ENCODE data around the gene BBS2.
A peak's percentile ranks its signal among the peaks of the same experiment; 100 is the strongest.

BBS2 gene

DNA sequence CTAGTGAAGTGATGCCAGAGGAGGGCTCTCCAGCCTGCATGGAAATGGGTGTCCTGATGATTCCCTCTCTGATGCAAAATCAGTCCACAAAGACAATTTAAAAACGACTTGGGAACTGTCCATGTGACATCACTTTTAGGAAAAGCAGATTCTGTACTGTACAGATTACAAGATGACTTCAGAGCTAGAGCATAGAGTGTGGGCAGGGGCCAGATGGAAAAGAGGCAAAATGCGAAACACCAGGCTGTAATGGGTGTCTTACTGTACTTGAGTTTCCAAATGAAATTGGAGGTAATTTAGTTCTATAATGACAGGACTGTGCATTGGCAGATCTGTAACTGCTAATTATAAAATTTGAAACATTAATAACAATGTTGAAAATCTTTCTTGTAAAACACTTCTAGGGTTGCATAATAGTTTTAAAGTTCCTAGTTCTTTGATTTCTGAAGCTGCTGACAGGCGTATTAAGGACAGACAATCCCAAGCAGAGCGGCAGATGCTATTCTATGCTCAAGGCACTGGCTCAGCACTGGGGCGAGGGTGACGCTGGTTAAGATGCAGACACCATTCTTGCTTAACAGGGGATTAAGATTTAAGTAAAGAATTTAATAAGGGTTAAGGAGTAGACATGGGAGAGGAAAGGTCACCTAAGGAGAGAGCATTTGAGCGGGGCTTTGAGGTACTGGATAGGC, 38.9 kb downstream of the BBS2 start:
- TF ChIP-seq, protein P1, sequence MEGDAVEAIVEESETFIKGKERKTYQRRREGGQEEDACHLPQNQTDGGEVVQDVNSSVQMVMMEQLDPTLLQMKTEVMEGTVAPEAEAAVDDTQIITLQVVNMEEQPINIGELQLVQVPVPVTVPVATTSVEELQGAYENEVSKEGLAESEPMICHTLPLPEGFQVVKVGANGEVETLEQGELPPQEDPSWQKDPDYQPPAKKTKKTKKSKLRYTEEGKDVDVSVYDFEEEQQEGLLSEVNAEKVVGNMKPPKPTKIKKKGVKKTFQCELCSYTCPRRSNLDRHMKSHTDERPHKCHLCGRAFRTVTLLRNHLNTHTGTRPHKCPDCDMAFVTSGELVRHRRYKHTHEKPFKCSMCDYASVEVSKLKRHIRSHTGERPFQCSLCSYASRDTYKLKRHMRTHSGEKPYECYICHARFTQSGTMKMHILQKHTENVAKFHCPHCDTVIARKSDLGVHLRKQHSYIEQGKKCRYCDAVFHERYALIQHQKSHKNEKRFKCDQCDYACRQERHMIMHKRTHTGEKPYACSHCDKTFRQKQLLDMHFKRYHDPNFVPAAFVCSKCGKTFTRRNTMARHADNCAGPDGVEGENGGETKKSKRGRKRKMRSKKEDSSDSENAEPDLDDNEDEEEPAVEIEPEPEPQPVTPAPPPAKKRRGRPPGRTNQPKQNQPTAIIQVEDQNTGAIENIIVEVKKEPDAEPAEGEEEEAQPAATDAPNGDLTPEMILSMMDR (IDR thresholded peaks at IDR 0.05; ENCODE audit: low read depth, low read length, missing control alignments), result no peak
- no peak overlapping the region for H3K4me3 ChIP-seq (replicated peaks; ENCODE audit: low read depth, low read length)
- no peak for DNase-seq (ENCODE audit: extremely low read depth, low read depth)

DNA sequence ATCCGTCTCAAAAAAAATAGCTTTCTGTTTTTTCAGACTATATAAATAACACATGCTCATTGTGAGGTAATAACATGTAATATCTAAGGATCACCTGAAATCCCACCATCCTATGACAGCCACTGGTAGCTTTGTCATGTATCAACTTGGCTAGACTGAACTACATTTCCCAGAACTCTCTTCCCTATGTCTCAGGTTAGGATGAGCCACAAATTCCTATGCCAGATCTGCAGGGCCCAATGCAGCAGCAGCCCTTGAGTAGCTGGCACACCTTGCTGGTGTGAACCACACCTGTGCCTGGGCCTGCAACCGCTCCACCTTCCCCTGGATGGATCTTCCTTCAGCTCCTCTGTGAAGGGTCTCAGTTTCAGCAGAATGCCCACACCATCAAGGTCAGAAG, 40.4 kb downstream of the BBS2 start:
- TF ChIP-seq, protein P1 (IDR thresholded peaks at IDR 0.05; ENCODE audit: low read depth, low read length, missing control alignments), result no peak
- H3K4me3 ChIP-seq (replicated peaks; ENCODE audit: low read depth, low read length), result no peak overlapping the region
- DNase-seq (ENCODE audit: extremely low read depth, low read depth), result no peak

GRCh38 chr16:56478281-56479049, 41.4 kb downstream of the BBS2 start:
- no peak for DNase-seq (ENCODE audit: extremely low read depth, low read depth)
- TF ChIP-seq, protein P1 (IDR thresholded peaks at IDR 0.05; ENCODE audit: low read depth, low read length, missing control alignments), result no peak
- no peak overlapping the region for H3K4me3 ChIP-seq (replicated peaks; ENCODE audit: low read depth, low read length)

- H3K4me3 ChIP-seq (replicated peaks; ENCODE audit: low read depth, low read length), result no peak overlapping the region
- DNase-seq (ENCODE audit: extremely low read depth, low read depth), result peak; percentile 66
- TF ChIP-seq, protein P1 (IDR thresholded peaks at IDR 0.05; ENCODE audit: low read depth, low read length, missing control alignments), result no peak
Observed at GRCh38 chr16:56477096-56477878, 42.5 kb downstream of the BBS2 start.

GRCh38 chr16:56475201-56475600, 44.6 kb downstream of the BBS2 start:
- TF ChIP-seq, protein P1 (IDR thresholded peaks at IDR 0.05; ENCODE audit: low read depth, low read length, missing control alignments), result no peak
- no peak for DNase-seq (ENCODE audit: extremely low read depth, low read depth)
- no peak overlapping the region for H3K4me3 ChIP-seq (replicated peaks; ENCODE audit: low read depth, low read length)

- TF ChIP-seq, protein P1 (IDR thresholded peaks at IDR 0.05; ENCODE audit: low read depth, low read length, missing control alignments), result no peak
- H3K4me3 ChIP-seq (replicated peaks; ENCODE audit: low read depth, low read length), result no peak overlapping the region
- no peak for DNase-seq (ENCODE audit: extremely low read depth, low read depth)
Observed at GRCh38 chr16:56470666-56471065, 49.2 kb downstream of the BBS2 start.

Measured in HFF-Myc (cell line).